H1 (cell line): ENCODE results near the gene TNS2. TPM values are rescaled to one million over a fixed set of nuclear protein-coding genes. Genes with fewer than 3 reads are reported as not detected.

Experiments
- CTCF ChIA-PET: fragments of 300-600 bp; sonication (Branson Sonifier 250); formaldehyde crosslinking; loops from one replicate; lab custom pipeline; 2021; ENCODE audit not compliant: partially characterized antibody; lab: Charles Lee
- POLR2A ChIA-PET: fragments of 300-600 bp; sonication (Branson Sonifier 250); formaldehyde crosslinking; loops from one replicate; lab custom pipeline; 2021; ENCODE audit warnings: inconsistent platforms; ENCODE audit not compliant: partially characterized antibody; lab: Charles Lee
- DNase-seq, 2 experiments: peaks; one replicate each; pipeline versions ENCODE4 v3.0.0 to v3.0.0-alpha.2; 2010 to 2022; ENCODE audit warnings: low spot score in 2 of 2, low read depth in 1 of 2, mixed read lengths in 1 of 2
- FAIRE-seq: peaks from 2 replicates; lab custom pipeline; 2011; peaks lifted over from hg19 to GRCh38; lab: Jason Lieb, UNC
- H2AFZ ChIP-seq: 2 replicates; pipeline ENCODE4 v1.8.1; 2012; ENCODE audit warnings: low read length, inconsistent platforms
- H2AK5ac ChIP-seq: 2 replicates; pipeline ENCODE4 v1.6.1; 2013; ENCODE audit warnings: low read depth, low read length
- H2BK120ac ChIP-seq: replicated peaks from 2 replicates; pipeline ENCODE3; 2013; ENCODE audit warnings: low read depth, low read length, inconsistent platforms
- H2BK12ac ChIP-seq: 2 replicates; pipeline ENCODE4 v1.6.1; 2013; ENCODE audit warnings: low read depth, low read length
- H2BK15ac ChIP-seq: 2 replicates; pipeline ENCODE4 v1.6.1; 2013; ENCODE audit warnings: low read length
- H2BK20ac ChIP-seq: 2 replicates; pipeline ENCODE4 v1.6.1; 2013; ENCODE audit warnings: low read length
- H2BK5ac ChIP-seq: 2 replicates; pipeline ENCODE4 v1.6.1; 2013; ENCODE audit warnings: low read depth, low read length
- H3K14ac ChIP-seq: 2 replicates; pipeline ENCODE4 v1.6.1; 2013; ENCODE audit warnings: inconsistent platforms; ENCODE audit not compliant: insufficient read length
- H3K18ac ChIP-seq: 2 replicates; pipeline ENCODE4 v1.6.1; 2013; ENCODE audit warnings: low read length; ENCODE audit errors: extremely low read depth
- H3K23ac ChIP-seq: 2 replicates; pipeline ENCODE4 v1.6.1; 2013; ENCODE audit warnings: inconsistent platforms; ENCODE audit not compliant: insufficient read length
- H3K23me2 ChIP-seq: 2 replicates; pipeline ENCODE4 v1.6.1; 2013; ENCODE audit warnings: low read depth, low read length
- H3K27ac ChIP-seq: 2 replicates; pipeline ENCODE4 v1.6.1; 2011; ENCODE audit warnings: low read depth, low read length, inconsistent platforms
- H3K27me3 ChIP-seq, 4 experiments: replicated peaks in 1 of 4; 1 replicate in 1 of 4; 2 replicates in 3 of 4; pipeline versions ENCODE4 v1.6.1 to v1.8.1; 2011 to 2013; ENCODE audit warnings: low read length in 3 of 4, mild to moderate bottlenecking in 3 of 4, inconsistent platforms in 2 of 4, mixed read lengths in 2 of 4, moderate library complexity in 1 of 4; ENCODE audit not compliant: control insufficient read depth in 3 of 4, insufficient read depth in 3 of 4; ENCODE audit errors: extremely low read depth in 1 of 4
- H3K36me3 ChIP-seq, 4 experiments: 2 replicates each; pipeline versions ENCODE4 v1.6.1 to v1.8.1; 2011 to 2013; ENCODE audit warnings: mild to moderate bottlenecking in 4 of 4, low read length in 3 of 4, moderate library complexity in 2 of 4, control low read depth in 1 of 4, inconsistent platforms in 1 of 4; ENCODE audit not compliant: insufficient read depth in 4 of 4, control insufficient read depth in 2 of 4
- H3K4ac ChIP-seq: replicated peaks from 2 replicates; pipeline ENCODE3; 2013; ENCODE audit warnings: low read length, low read depth, mixed read lengths, inconsistent platforms; ENCODE audit not compliant: insufficient read length
- H3K4me1 ChIP-seq, 4 experiments: replicated peaks in 1 of 4; 1 replicate in 1 of 4; 2 replicates in 3 of 4; pipeline versions ENCODE4 v1.6.1 to v1.8.1; 2011 to 2013; ENCODE audit warnings: low read length in 3 of 4, inconsistent platforms in 2 of 4, mixed read lengths in 1 of 4; ENCODE audit not compliant: insufficient read depth in 4 of 4, control insufficient read depth in 3 of 4
- H3K4me2 ChIP-seq, 2 experiments: 2 replicates each; pipeline versions ENCODE4 v1.6.1 to v1.8.1; 2011 to 2013; ENCODE audit warnings: low read depth in 2 of 2, low read length in 2 of 2, control low read depth in 1 of 2, inconsistent platforms in 1 of 2, mild to moderate bottlenecking in 1 of 2; ENCODE audit not compliant: insufficient read depth in 1 of 2
- H3K4me3 ChIP-seq, 4 experiments: fragments of 200-600, 300-600 bp in 1 of 4; sonication (generic), shearing (Covaris generic), sonication (Bioruptor Twin) in 1 of 4; 2 replicates each; pipeline versions ENCODE4 v1.5.1 to v1.8.1; 2011 to 2016; ENCODE audit warnings: low read length in 4 of 4, low read depth in 3 of 4, control low read depth in 2 of 4, inconsistent platforms in 2 of 4, mild to moderate bottlenecking in 2 of 4, mixed read lengths in 1 of 4, moderate library complexity in 1 of 4; ENCODE audit not compliant: insufficient read depth in 2 of 4; ENCODE audit errors: extremely low read depth in 1 of 4
- H3K56ac ChIP-seq: replicated peaks from 2 replicates; pipeline ENCODE3; 2013; ENCODE audit warnings: low read depth, mild to moderate bottlenecking, mixed read lengths, low read length, inconsistent platforms; ENCODE audit not compliant: insufficient read length
- H3K79me1 ChIP-seq: 2 replicates; pipeline ENCODE4 v1.6.1; 2013; ENCODE audit warnings: low read depth, low read length, control low read depth
- H3K79me2 ChIP-seq, 2 experiments: 2 replicates each; pipeline versions ENCODE4 v1.6.1 to v1.8.1; 2012 to 2013; ENCODE audit warnings: low read length in 2 of 2, mild to moderate bottlenecking in 2 of 2, inconsistent platforms in 1 of 2; ENCODE audit not compliant: insufficient read depth in 2 of 2, control insufficient read depth in 1 of 2
- H3K9ac ChIP-seq, 4 experiments: replicated peaks in 1 of 4; 1 replicate in 1 of 4; 2 replicates in 3 of 4; pipeline versions ENCODE4 v1.6.1 to v1.8.1; 2011 to 2013; ENCODE audit warnings: low read depth in 3 of 4, low read length in 3 of 4, control low read depth in 2 of 4, mild to moderate bottlenecking in 2 of 4, moderate library complexity in 2 of 4, inconsistent platforms in 1 of 4; ENCODE audit errors: extremely low read depth in 1 of 4
- H3K9me3 ChIP-seq, 2 experiments: 2 replicates each; pipeline versions ENCODE4 v1.6.1 to v1.8.1; 2012 to 2013; ENCODE audit warnings: mild to moderate bottlenecking in 2 of 2, moderate library complexity in 2 of 2, control low read depth in 1 of 2, inconsistent platforms in 1 of 2, low read depth in 1 of 2, low read length in 1 of 2, mixed read lengths in 1 of 2; ENCODE audit not compliant: insufficient read depth in 2 of 2
- H4K20me1 ChIP-seq, 2 experiments: replicated peaks in 1 of 2; 2 replicates each; pipeline versions ENCODE3 to v1.8.1; 2011 to 2013; ENCODE audit warnings: inconsistent platforms in 2 of 2, low read length in 2 of 2, mild to moderate bottlenecking in 1 of 2; ENCODE audit not compliant: insufficient read depth in 2 of 2, control insufficient read depth in 1 of 2
- H4K5ac ChIP-seq: 2 replicates; pipeline ENCODE4 v1.6.1; 2013; ENCODE audit warnings: low read length, low read depth, mixed read lengths, inconsistent platforms; ENCODE audit not compliant: insufficient read length
- H4K8ac ChIP-seq: 2 replicates; pipeline ENCODE4 v1.8.0; 2013; ENCODE audit warnings: mild to moderate bottlenecking, moderate library complexity, low read length, inconsistent platforms; ENCODE audit not compliant: insufficient read depth; ENCODE audit errors: extremely low read depth
- H4K91ac ChIP-seq: replicated peaks from 2 replicates; pipeline ENCODE3; 2013; ENCODE audit warnings: low read length, mixed read lengths, inconsistent platforms; ENCODE audit not compliant: insufficient read length
- ASH2L ChIP-seq: fragments of 200-600, 300-600 bp; sonication (generic); IDR thresholded peaks from one replicate; pipeline ENCODE4 v1.7.1; 2017; ENCODE audit warnings: low read length
- BACH1 ChIP-seq: IDR thresholded peaks from 2 replicates; pipeline ENCODE4 v1.6.1; 2012; ENCODE audit warnings: low read length, improper control_type of control experiment
- BCL11A ChIP-seq, 2 experiments: IDR thresholded peaks; one replicate each; pipeline ENCODE4 v1.6.1; 2011; ENCODE audit warnings: low read depth in 2 of 2, low read length in 2 of 2, mild to moderate bottlenecking in 2 of 2
- CHD2 ChIP-seq: IDR thresholded peaks from 2 replicates; pipeline ENCODE4 v1.6.1; 2012; ENCODE audit warnings: low read length, improper control_type of control experiment
- FOSL1 ChIP-seq: IDR thresholded peaks from 2 replicates; pipeline ENCODE4 v1.6.1; 2011; ENCODE audit warnings: mild to moderate bottlenecking, low read depth, low read length, moderate library complexity; ENCODE audit not compliant: insufficient read depth
- KDM1A ChIP-seq: fragments of 200-600, 300-600 bp; sonication (generic); IDR thresholded peaks from 2 replicates; pipeline ENCODE4 v1.7.1; 2016; ENCODE audit warnings: mild to moderate bottlenecking, low read length, borderline replicate concordance
- POLR2A ChIP-seq, 2 experiments: IDR thresholded peaks; 1 replicate in 1 of 2; 2 replicates in 1 of 2; pipeline ENCODE4 v1.6.1; 2011; ENCODE audit warnings: low read depth in 2 of 2, low read length in 2 of 2, mild to moderate bottlenecking in 2 of 2; ENCODE audit errors: control extremely low read depth in 1 of 2
- POU5F1 ChIP-seq: IDR thresholded peaks from 2 replicates; pipeline ENCODE4 v1.6.1; 2011; ENCODE audit warnings: low read depth, mild to moderate bottlenecking, low read length, moderate library complexity
- RFX5 ChIP-seq: IDR thresholded peaks from 2 replicates; pipeline ENCODE4 v1.6.1; 2011; ENCODE audit warnings: low read depth, low read length, improper control_type of control experiment, borderline replicate concordance
- SIRT6 ChIP-seq: IDR thresholded peaks from one replicate; pipeline ENCODE4 v1.7.1; 2012; ENCODE audit warnings: low read length, inconsistent platforms
- SIX5 ChIP-seq: IDR thresholded peaks from 2 replicates; pipeline ENCODE4 v1.6.1; 2011; ENCODE audit warnings: mild to moderate bottlenecking, low read depth, low read length
- TCF12 ChIP-seq: IDR thresholded peaks from 2 replicates; pipeline ENCODE4 v1.6.1; 2011; ENCODE audit warnings: low read depth, mild to moderate bottlenecking, low read length
- WGBS, 2 experiments: shearing (Covaris generic) in 1 of 2; methylation state at CpG; one replicate each; pipeline versions ENCODE4 v1.1.6 to v1.1.7; 2013 to 2015; ENCODE audit warnings: low lambda C conversion rate in 2 of 2, mixed read lengths in 2 of 2, inconsistent platforms in 1 of 2, low coverage in 1 of 2, missing lambda C conversion rate in 1 of 2; ENCODE audit not compliant: insufficient replicate concordance in 2 of 2, insufficient coverage in 1 of 2, insufficient read length in 1 of 2; ENCODE audit errors: extremely low coverage in 1 of 2, missing lambda C conversion rate in 1 of 2; 5-methylcytosine and 5-hydroxymethylcytosine counted together
- polyA plus RNA-seq, 7 experiments: library from polyadenylated mRNA; depleted of rRNA in 3 of 7; stranded (reverse) in 5 of 7; unstranded in 2 of 7; fragments of >200 nt in 5 of 7; fragments of 200-250 nt in 2 of 7; gene quantifications; 1 replicate in 5 of 7; 2 replicates in 1 of 7; 4 replicates in 1 of 7; pipeline versions ENCODE4 v1.2.1 to v1.2.3, GENCODE V29; 2011 to 2013; ENCODE audit warnings: missing spikeins in 2 of 7, mixed read lengths in 2 of 7
- total RNA-seq: library from RNA; stranded (reverse); fragmentation: NEBNext Ultra II Directional; extraction: Animal tissue kit (Norgen Biotek cat#: 25700); gene quantifications from 2 replicates; pipeline ENCODE4 v1.2.1, GENCODE V29; 2021

Gene TNS2
- total and polyA plus RNA-seq, 2 of the 8 experiments (the other 6 are each of a cell fraction or from before 2014, with no cell fraction given) = 2.8 to 4.7 TPM

DNA sequence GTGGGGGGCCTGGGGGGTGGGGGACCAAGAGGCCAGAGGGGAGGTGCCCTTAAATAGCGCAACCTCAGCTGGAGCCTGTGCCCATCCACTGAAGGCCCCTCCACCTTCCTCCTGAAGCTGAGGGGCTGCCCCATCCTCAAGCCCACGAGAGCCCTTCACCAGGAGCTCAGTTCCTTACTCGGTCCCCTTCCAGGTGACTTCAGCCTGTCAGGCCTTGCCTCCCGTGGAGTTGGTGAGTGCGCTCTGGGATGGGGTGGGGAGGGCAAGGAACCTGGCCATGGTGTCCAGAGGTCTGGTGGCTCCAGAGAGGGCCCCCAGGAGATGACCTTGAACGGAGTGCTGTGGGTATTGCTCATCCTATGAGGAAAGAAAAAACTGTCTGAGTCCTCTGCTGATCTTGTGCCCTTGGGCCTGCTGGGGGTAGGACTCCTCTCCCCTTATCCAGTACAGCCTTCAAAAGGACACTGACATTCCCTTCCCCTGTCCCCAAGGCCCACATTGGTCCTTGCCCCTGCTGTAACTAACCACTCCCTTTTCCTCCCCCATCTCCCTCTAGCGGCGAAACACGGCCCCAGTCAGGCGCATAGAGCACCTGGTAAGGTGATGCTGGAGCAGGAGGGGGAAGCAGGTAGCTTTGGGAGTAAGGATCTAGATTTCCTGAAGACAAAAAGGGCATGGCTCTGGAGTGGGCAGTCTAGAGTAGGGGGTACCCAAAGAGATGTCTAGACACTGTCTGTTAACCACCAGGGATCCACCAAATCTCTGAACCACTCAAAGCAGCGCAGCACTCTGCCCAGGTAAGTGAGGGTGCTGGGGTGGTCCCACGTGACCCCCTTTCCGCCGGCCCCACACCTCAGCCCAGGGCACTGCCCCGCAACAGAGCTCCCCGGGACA is 3.6 kb downstream of the TNS2 start:
- Histone ChIP-seq H3K36me3 (peaks cover 0 to 5% (median 0%) of the 10 kb centered on the region in 4 experiments; a peak in 1 of 8 replicates), H3K79me1 (peaks cover 10% of the 10 kb centered on the region; the same call in 1 of the 2 replicates), H3K14ac (no peak overlapping the region), H2AFZ (no peak overlapping the region), H3K27ac (peak overlapping the region; percentile 75; the same call in 1 of the 2 replicates), H2BK12ac (peak overlapping the region; percentile 20; the same call in 1 of the 2 replicates), H2BK120ac (no peak overlapping the region), H3K23me2 (peaks cover 15% of the 10 kb centered on the region), H3K56ac (no peak overlapping the region), H3K9me3 (no peaks in the 10 kb centered on the region), H4K5ac (no peak overlapping the region), H2BK20ac (no peak overlapping the region), H2AK5ac (no peak overlapping the region; the same call in 1 of the 2 replicates), H4K8ac (no peak overlapping the region), H3K27me3 (peaks cover 0 to 11% (median 3%) of the 10 kb centered on the region in 4 experiments; a peak in 4 of 7 replicates), H3K4me3 (peak overlapping the region; percentile 82 to 86 (median 84)), H2BK5ac (peak overlapping the region; percentile 92; the same call in 1 of the 2 replicates), H4K20me1 (peaks cover 12 to 18% of the 10 kb centered on the region in 2 experiments), H3K9ac (peak overlapping the region in 2 of 4 experiments; percentile 65 to 70; a peak in 2 of 7 replicates), H3K4me1 (peaks cover 12 to 38% (median 29%) of the 10 kb centered on the region in 4 experiments), H4K91ac (no peak overlapping the region), H3K79me2 (no peaks in the 10 kb centered on the region), H3K23ac (no peak overlapping the region), H3K4me2 (peak overlapping the region; percentile 64 to 78), H3K18ac (no peak overlapping the region), H2BK15ac (0 out of 2 replicates have a peak overlapping the region, but pooled peaks have one; percentile 67), H3K4ac (no peak overlapping the region)
- peak; percentile 55 for FAIRE-seq
- peak in 1 of 2 experiments; percentile 91 for DNase-seq
- ChIA-PET CTCF (interaction anchor here (0.6 to 15.7 kb wide), 34 partner anchors 9 to 651 kb away, joined by 3 to 258 read pairs (median 4); partner anchors contain the start of genes IGFBP6 and SOAT2), POLR2A (interaction anchor here (0.8 to 35.6 kb wide), 13 partner anchors 10 to 166 kb away, joined by 3 to 711 read pairs (median 3); partner anchors contain the start of genes EIF4B, IGFBP6, KRT8 and ZNF740)
- 36% methylated on average over 11 of the region's 16 CpGs; no CpG with 5 or more reads in 1 of the 2 experiments for WGBS, 2 experiments
- no peak for TF ChIP-seq ASH2L
- no peak for TF ChIP-seq BCL11A (IDR thresholded peaks at IDR 0.05; ENCODE audit: low read depth in 2 of 2, low read length in 2 of 2)
- TF ChIP-seq BACH1 = no peak
- TF ChIP-seq POU5F1 = no peak
- TF ChIP-seq KDM1A = no peak
- no peak; a peak in 1 of 3 replicates for TF ChIP-seq POLR2A (IDR thresholded peaks at IDR 0.05; ENCODE audit: control extremely low read depth in 1 of 2, low read depth in 2 of 2, low read length in 2 of 2)
- peak; percentile 66; the same call in 1 of the 2 replicates for TF ChIP-seq TCF12
- no peak for TF ChIP-seq FOSL1
- TF ChIP-seq CHD2 = no peak
- TF ChIP-seq RFX5 = no peak
- TF ChIP-seq SIX5 = no peak
- TF ChIP-seq SIRT6 = no peak
